ENCODE results near the gene LILRA5.
"Not testable (repeated sequence)": the region's sequence is repeated elsewhere in the genome, so short reads cannot be mapped to it uniquely, and the experiment has no call there.

Gene LILRA5

DNA sequence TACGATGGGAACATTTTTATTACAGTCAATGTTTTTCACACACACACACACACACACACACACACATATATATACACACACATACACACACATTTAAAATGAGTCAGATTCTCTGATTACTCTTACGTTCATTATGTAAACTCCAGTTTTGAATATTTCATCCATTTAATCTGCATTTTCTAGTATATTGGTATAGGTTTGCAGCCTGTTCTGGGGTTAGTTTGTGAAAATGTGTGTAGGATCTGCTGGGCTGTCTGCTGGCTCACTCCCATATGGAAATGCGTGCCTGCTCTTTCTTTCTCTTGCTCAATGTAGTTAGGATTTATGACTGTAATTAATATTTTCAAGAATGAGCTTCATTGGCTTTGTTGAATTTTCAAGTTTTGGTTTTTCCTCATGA, 39.1 kb downstream of the LILRA5 start:
- no peak for DNase-seq (ENCODE audit: low spot score)

DNA sequence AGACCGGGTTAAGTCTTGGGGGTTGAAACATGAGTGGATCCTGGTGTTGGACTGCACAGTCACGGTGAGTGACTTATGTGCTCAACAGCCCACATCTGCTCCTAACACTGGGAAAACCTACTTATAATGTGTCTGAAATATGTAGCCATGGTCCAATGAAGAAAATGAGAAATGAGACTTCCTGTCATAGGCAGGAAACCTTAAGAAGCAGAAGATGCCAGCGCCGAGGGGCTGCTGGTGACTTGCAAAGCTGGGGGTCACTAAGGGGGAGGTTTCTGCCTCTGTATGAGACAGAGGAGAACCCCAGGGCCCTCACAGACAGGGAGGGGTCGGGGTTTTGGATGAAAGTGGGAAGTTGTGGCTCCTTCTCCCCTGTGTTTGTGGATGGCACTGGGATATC, 40.8 kb downstream of the LILRA5 start:
- not testable (repeated sequence) for DNase-seq (ENCODE audit: low spot score)

DNA sequence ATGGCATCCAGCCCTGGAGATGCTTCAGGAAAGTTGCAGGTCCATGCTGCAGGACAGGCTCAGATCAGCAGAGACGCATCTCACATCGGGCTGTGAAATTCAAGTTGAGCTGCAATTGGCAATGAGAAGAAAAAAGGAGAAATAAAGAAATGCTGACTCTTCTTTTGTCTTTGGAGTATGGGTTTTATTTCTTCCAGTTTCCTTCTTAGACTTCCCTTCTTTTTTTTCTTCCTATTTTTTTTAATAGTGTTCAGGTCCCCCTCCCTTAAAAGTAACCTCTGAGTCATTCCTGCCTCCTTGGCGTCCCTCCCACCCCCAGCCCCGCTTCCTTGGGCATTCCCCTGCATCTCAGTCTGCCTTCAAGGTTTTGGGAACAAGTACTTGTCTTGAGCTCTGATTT, 41.4 kb downstream of the LILRA5 start:
- DNase-seq (ENCODE audit: low spot score), result not testable (repeated sequence)

DNA sequence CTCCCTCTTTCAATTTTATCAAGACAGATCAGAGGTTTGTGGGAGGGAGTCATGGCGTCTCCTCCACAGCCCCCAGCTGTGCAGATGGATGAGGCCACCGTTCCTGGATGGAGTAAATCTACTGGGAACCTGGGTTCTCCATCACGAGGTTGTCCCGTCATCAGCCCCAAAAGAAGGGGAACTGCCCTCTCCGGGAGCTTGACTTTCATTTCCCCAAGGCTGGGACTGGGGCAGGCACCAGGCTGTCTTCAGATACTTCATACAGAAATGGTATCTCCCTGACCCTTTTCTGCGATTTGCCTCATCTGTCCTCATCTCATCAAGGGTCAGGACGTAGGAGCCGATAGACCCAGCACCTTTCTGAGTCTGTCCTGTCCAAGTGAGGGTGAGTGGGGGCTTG, 41.9 kb downstream of the LILRA5 start:
- no peak for DNase-seq (ENCODE audit: low spot score)

DNA sequence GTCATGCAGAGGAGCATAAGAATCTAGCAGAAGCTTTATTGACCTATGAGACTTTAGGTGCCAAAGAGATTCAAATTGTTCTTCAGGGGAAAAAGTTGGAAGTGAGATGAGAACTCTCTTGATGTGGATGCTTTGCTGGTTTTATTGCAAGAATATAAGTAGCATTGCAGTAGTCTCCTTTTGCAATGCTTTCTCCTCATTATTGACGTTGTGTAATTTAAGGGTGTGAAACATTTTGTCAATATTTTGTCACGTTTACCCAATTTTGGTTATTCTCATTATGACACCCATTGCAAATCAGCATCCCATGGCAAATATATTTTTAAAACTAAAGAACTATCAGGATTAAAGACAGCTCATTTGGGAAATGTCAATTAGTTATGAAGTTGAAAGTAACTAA, 44.0 kb downstream of the LILRA5 start:
- no peak for DNase-seq (ENCODE audit: low spot score)

DNA sequence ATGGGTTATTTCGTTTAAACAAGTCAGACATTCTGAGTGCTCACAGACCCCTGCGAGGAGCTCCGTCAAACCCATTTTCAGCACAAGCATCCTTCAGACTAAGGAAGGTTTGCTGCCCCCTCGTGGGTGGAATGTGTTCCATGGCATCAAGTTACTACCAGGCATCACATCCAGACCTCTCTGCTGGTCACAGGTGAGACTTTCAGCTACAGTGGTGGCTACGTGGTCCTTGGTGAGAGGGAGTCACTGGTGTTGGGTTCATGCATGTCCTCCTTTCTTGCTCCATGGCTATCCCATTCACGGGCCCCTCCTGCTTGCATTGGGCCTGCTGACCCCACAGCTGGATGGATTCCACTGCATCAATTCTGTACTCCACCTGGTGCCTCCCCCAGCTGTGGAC, 46.8 kb downstream of the LILRA5 start:
- peak; percentile 57 for DNase-seq (ENCODE audit: low spot score)

DNA sequence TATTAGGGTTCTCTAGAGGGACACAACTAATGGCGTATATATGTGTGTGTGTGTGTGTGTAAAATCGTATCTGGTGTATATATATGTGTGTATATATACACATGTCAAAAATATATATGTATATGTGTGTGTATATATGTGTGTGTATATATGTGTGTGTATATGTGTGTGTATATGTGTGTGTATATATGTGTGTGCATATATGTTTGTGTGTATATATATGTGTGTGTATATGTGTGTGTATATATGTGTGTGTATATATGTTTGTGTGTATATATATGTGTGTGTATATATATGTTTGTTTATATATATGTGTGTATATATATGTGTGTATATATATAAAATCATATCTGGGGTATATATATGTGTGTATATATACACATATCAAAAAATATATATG, 50.5 kb downstream of the LILRA5 start:
- DNase-seq (ENCODE audit: low spot score), result no peak

DNA sequence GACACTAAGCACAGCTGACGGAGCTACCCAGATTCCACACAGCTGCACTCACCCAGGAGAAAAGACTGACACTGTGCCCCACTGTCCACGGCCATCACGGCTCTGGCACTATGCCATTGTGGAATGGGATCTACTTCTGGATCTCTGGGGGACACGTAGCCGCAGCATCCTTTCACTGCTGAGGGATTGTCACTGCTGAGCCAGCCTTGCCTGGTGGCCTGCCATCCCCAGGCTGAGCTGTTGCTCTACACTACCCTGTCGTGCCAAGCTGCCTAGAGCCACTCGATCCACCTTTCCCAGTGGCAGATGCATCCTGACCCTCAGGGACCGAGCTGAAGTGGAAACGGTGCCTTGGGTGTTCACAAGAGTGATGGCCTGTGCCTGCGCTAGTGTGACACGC, 50.9 kb downstream of the LILRA5 start:
- DNase-seq (ENCODE audit: low spot score), result no peak

DNA sequence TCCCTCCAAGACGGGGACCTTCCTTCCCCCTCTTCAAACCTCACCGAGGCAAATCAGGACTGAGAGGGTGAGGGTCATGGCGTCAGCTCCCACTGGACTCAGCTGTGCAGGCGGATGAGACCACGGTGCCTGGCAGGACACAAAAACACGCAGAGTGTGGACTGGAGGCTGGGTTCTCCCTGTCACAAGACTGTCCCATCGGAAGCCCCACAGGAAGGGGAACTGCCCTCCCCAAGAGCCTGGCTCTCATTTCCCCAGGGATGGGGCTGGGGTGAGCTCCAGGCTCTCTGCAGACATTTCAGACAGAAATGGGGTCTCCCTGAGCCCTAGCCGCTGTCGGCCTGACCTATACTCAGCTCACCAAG, 55.9 kb downstream of the LILRA5 start, which contains the start of gene LILRB5:
TSS of gene LILRB5 (minus strand) at position 158 of the 365 bp plus-strand sequence. CDS start at position 78, 80 bp downstream.
- no peak for DNase-seq (ENCODE audit: low spot score)
